Colon (tissue), 2 donors: ENCODE results near the gene MUC13.

ENCODE experiments used
- FAIRE-seq: peaks from 2 replicates; lab custom pipeline; 2012; peaks lifted over from hg19 to GRCh38; lab: Jason Lieb, UNC
- donor health status: control.
- donor health status: control.

The MUC13 gene

DNA sequence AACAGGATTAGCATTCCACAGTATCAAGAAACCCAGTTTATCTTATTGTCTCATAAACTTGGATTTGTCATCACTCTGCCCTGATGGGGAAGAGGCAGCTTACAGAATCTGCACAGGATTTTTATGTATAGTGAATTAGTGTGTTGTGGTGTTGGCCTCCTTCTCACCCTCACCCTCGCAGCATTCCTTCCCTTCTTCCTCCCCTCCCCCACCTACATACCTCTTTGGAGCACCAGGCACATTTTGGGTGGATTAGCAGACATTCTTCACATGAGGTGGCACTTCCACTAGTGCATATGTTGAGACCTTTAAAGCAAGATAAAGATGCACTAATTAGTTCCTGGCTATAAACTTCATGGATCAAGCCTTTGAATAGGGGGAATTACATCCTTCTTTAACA lies 61.3 kb downstream of the MUC13 start:
- no peak for FAIRE-seq

DNA sequence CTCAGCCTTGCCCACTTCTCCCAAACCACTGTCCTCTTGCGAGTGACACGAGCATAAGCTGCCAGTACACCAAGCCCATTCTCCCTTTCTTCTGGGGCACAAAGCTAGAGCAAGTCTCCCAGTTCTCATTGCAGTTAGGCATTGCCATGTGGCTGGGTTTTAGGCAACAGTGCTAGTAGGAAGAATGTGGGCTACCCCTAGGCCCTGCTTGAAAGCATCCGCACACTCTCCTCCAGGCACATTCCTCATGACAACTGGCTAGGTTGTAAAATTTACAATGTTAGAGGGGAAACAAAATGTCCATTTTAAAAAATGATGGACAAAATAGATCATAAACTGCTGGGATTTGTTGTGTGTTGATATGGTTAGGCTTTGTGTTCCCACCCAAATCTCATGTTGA lies 67.0 kb downstream of the MUC13 start:
- no peak for FAIRE-seq

DNA sequence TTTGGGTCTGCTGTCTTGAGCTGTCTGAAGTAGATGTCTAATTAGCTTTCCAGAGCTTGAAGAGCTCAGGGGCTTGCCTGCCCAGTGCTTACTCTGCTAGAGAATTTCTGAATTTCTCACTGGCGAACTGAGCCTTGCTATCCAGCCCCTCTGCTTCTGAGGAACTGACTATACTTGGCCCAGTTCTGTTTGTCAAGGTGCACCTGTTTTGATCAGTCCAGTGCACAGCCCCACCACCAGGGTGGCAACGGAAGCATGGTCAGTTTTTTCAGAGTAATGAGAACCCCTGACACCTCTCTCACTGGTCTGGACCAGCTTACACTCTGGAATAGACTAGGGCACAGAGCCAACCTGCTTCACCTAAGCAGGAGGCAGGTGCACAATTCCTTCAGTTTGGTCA lies 72.5 kb downstream of the MUC13 start:
- FAIRE-seq: no peak

DNA sequence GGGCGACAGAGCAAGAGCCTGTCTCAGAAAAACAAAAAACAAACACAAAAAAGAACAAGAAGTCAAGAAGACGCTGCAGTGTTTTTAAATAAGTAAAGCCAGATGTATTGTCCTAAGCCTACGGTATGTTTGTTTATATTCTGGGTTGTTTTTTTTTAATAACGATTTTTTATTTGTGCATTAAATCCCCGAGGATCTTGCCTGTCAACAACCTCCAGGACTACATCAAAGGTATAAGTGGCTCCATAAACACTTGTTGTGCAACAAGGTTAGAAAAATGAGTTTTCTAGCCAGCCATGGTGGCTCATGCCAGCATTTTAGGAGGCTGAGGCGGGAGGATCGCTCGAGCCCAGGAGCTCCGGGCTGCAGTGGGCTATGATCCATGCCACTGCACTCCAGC lies 73.5 kb downstream of the MUC13 start:
- no peak for FAIRE-seq

DNA sequence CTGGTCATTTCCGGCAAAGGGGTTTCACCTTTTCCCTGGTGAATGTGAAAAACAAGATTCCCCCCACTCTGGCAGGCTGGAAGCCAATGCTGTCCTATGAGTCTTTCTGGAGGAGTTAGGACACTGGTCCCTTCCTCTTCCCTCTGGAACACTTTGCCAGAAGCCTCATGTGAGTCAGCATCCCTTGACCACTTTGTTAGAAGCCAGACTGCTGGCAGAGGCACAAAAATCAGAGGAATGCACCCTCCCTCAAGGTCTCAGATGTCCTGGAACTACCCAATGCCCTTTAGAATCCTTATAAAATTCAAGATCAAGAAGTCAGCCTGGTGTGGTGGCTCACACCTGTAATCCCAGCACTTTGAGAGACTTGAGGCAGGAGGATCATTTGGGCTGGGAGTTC lies 74.0 kb downstream of the MUC13 start:
- FAIRE-seq: no peak

DNA sequence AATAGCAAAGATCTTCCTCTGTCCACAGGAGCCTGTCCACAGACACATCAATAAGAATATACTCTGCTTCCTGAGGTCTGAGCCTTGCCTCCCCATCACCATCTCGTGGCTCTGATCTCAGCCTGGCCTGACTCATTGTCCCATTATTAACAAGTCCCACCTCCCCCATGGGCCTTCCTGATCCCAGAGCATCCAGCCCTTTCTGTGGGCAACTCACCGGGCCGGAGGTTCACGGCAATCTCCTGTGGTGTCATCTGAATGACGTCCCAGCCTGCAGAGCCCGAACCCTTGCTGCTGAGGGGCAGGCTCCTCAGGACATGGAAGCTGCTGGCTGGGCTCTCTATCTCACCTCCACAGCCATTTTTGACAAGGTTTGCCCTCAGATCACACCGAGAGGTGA lies 75.5 kb downstream of the MUC13 start:
- FAIRE-seq: no peak

DNA sequence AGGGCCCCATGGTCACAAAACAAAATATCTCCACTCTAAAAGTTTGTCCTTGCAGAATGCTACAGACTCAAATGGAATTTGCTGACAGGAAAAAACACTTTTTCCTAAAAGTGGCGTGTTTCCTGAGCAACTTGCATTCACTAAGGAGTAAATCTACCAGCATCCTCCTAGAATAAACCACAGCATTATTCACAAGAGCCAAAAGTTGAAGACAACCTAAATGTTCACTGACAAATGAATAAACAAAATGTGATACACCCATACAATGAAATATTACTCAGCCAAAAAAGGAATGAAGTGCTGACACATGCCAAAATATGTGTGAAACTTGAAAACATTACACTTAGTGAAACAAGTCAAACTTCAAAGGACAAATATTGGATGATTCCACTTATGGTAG lies 76.3 kb downstream of the MUC13 start:
- no peak for FAIRE-seq

DNA sequence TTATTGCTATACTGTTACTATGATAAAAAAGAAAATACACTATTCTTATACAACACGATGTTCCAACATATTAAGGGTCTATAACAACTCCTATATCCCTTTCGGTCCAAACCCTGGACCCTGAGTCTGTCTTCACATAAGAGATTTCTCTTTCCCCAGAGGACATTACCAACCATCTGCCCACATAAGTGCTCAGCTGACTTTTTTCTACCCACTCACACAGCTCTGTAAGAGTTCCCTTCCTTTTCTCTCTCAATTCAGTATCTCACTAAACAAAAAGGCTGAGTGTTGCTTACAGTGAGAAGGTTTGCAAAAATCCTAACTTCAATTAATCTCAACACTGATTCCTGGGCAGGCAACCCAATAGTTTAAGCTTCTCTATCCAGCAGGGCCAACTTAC lies 77.9 kb downstream of the MUC13 start:
- no peak for FAIRE-seq
